K562 (cell line): Measurements from ENCODE around the gene SLC1A2. TPM values are rescaled to one million over a fixed set of nuclear protein-coding genes. Genes with fewer than 3 reads are reported as not detected.

Experiments
- ATAC-seq: fragments of 200-7000 bp; cut with Tn5 transposase; 3 replicates; pipeline ENCODE4 v1.9.1; 2020; ENCODE audit warnings: moderate library complexity
- BruUV-seq: library from RNA; stranded (reverse); fragments of 400-500 nt; replicated peaks from 2 replicates; lab custom pipeline; 2021; lab: Mats Ljungman, UMichigan
- CTCF ChIA-PET: fragments of 300-600 bp; formaldehyde crosslinking; extraction: SDS; loops from one replicate; lab custom pipeline; 2021; ENCODE audit warnings: low intra/inter-chr PET ratio; lab: Yijun Ruan, JAX
- POLR2A ChIA-PET: fragments of 300-600, 350-650 bp; sonication (Branson Sonifier 250); formaldehyde crosslinking; extraction: SDS; loops from one replicate; lab custom pipeline; 2021; ENCODE audit warnings: antibody characterized with exemption, inconsistent platforms; lab: Yijun Ruan, JAX
- DNase-seq, 4 experiments: peaks; one replicate each; pipeline versions ENCODE4 v3.0.0 to v3.0.0-alpha.2; 2011 to 2018; ENCODE audit warnings: low spot score in 3 of 4, mixed read lengths in 3 of 4; ENCODE audit errors: extremely low read depth in 1 of 4
- FAIRE-seq: peaks from 2 replicates; lab custom pipeline; 2011; peaks lifted over from hg19 to GRCh38; lab: Jason Lieb, UNC
- H2AFZ ChIP-seq: 2 replicates; pipeline ENCODE4 v1.6.0; 2011; ENCODE audit warnings: low read depth, low read length, control low read depth, inconsistent platforms
- H3K27ac ChIP-seq: fragments of 200-600 bp; 3 replicates; pipeline ENCODE4 v1.8.0; 2011; ENCODE audit warnings: low read depth, mild to moderate bottlenecking, control low read depth, inconsistent platforms, low read length, moderate library complexity, mixed read lengths; ENCODE audit errors: extremely low read depth
- H3K27me3 ChIP-seq, 2 experiments: fragments of 300-600 bp in 1 of 2; 2 replicates in 1 of 2; 3 replicates in 1 of 2; pipeline versions ENCODE4 v1.6.0 to v1.8.0; 2011; ENCODE audit warnings: inconsistent platforms in 2 of 2, low read length in 2 of 2, mild to moderate bottlenecking in 1 of 2, mixed read lengths in 1 of 2, moderate library complexity in 1 of 2; ENCODE audit not compliant: control insufficient read depth in 2 of 2, insufficient read depth in 2 of 2
- H3K36me3 ChIP-seq: fragments of 300-600 bp; 3 replicates; pipeline ENCODE4 v1.8.0; 2011; ENCODE audit warnings: mild to moderate bottlenecking, low read length, inconsistent platforms; ENCODE audit not compliant: control insufficient read depth, insufficient read depth
- H3K4me1 ChIP-seq, 2 experiments: fragments of 200-600 bp in 1 of 2; replicated peaks in 1 of 2; 2 replicates in 1 of 2; 3 replicates in 1 of 2; pipeline versions ENCODE4 v1.5.1 to v1.8.0; 2011; ENCODE audit warnings: inconsistent platforms in 2 of 2, low read length in 2 of 2, mild to moderate bottlenecking in 1 of 2, mixed read lengths in 1 of 2, moderate library complexity in 1 of 2; ENCODE audit not compliant: control insufficient read depth in 2 of 2, insufficient read depth in 2 of 2
- H3K4me2 ChIP-seq: 2 replicates; pipeline ENCODE4 v1.6.1; 2011; ENCODE audit warnings: low read length, control low read depth, inconsistent platforms, mixed read lengths; ENCODE audit not compliant: insufficient read depth
- H3K4me3 ChIP-seq: fragments of 200-600 bp; sonication (generic), shearing (Covaris generic); 2 replicates; pipeline ENCODE4 v1.5.1; 2016; ENCODE audit warnings: control low read depth, inconsistent platforms
- H3K79me2 ChIP-seq: fragments of 200-600 bp; 3 replicates; pipeline ENCODE4 v1.8.0; 2011; ENCODE audit warnings: low read length, inconsistent platforms; ENCODE audit not compliant: control insufficient read depth, insufficient read depth
- H3K9ac ChIP-seq, 2 experiments: 2 replicates each; pipeline versions ENCODE4 v1.6.0 to v1.6.1; 2011; ENCODE audit warnings: low read depth in 2 of 2, low read length in 2 of 2, control low read depth in 1 of 2, inconsistent platforms in 1 of 2, mild to moderate bottlenecking in 1 of 2, mixed read lengths in 1 of 2; ENCODE audit not compliant: insufficient read depth in 1 of 2
- H3K9me1 ChIP-seq: one replicate; pipeline ENCODE4 v1.6.0; 2011; ENCODE audit warnings: inconsistent platforms, mild to moderate bottlenecking, low read length, moderate library complexity; ENCODE audit not compliant: control insufficient read depth, insufficient read depth
- H3K9me3 ChIP-seq: replicated peaks from 2 replicates; pipeline ENCODE4 v1.5.1; 2011; ENCODE audit warnings: low read depth, low read length, inconsistent platforms; ENCODE audit not compliant: control insufficient read depth, insufficient read depth
- H4K20me1 ChIP-seq: replicated peaks from 2 replicates; pipeline ENCODE4 v1.6.1; 2011; ENCODE audit warnings: low read length, inconsistent platforms, mixed read lengths; ENCODE audit not compliant: control insufficient read depth, insufficient read depth
- CREBBP ChIP-seq: IDR thresholded peaks from one replicate; pipeline ENCODE4 v1.6.1; 2012; ENCODE audit warnings: low read depth, mild to moderate bottlenecking, control low read depth, inconsistent platforms, low read length
- CXXC5 ChIP-seq: fragments of 250-450 bp; sonication (Bioruptor Pico); IDR thresholded peaks from 2 replicates; pipeline ENCODE4 v1.8.0; 2022; ENCODE audit warnings: inconsistent platforms, mild to moderate bottlenecking, moderate library complexity
- ESRRA ChIP-seq: fragments of 450-650 bp; IDR thresholded peaks from 2 replicates; pipeline ENCODE4 v1.6.1; 2014; ENCODE audit warnings: low read depth, mild to moderate bottlenecking, moderate library complexity, borderline replicate concordance
- HEY1 ChIP-seq: fragments of 250-450 bp; sonication (Bioruptor Pico); IDR thresholded peaks from 2 replicates; pipeline ENCODE4 v1.5.0; 2020; ENCODE audit warnings: mild to moderate bottlenecking, moderate library complexity, borderline replicate concordance
- HOXB6 ChIP-seq: fragments of 250-450 bp; sonication (Bioruptor Pico); IDR thresholded peaks from 2 replicates; pipeline ENCODE4 v1.5.1; 2022; ENCODE audit warnings: mild to moderate bottlenecking, borderline replicate concordance
- LARP7 ChIP-seq: fragments of 450-650 bp; IDR thresholded peaks from 2 replicates; pipeline ENCODE4 v1.6.1; 2016
- MXI1 ChIP-seq: IDR thresholded peaks from 2 replicates; pipeline ENCODE4 v1.6.1; 2011; ENCODE audit warnings: low read depth, mild to moderate bottlenecking, improper control_type of control experiment, low read length
- PHF20 ChIP-seq: fragments of 450-650 bp; IDR thresholded peaks from 2 replicates; pipeline ENCODE4 v1.6.1; 2018; ENCODE audit not compliant: partially characterized antibody
- RBFOX2 ChIP-seq: fragments of 200-400 bp; formaldehyde crosslinking; IDR thresholded peaks from 2 replicates; pipeline ENCODE4 v1.6.1; 2017; ENCODE audit warnings: low read depth, mild to moderate bottlenecking, low read length, moderate library complexity
- SMAD1 ChIP-seq: fragments of 150-350 bp; IDR thresholded peaks from 2 replicates; pipeline ENCODE4 v1.6.1; 2014; ENCODE audit warnings: low read length, low read depth; ENCODE audit not compliant: partially characterized antibody
- TAF9B ChIP-seq: fragments of 450-650 bp; IDR thresholded peaks from 2 replicates; pipeline ENCODE4 v1.6.1; 2018; ENCODE audit warnings: mild to moderate bottlenecking; ENCODE audit not compliant: partially characterized antibody
- ZNF165 ChIP-seq: fragments of 250-450 bp; sonication (Bioruptor Pico); IDR thresholded peaks from 2 replicates; pipeline ENCODE4 v1.4.0; 2020; ENCODE audit warnings: borderline replicate concordance
- ZNF23 ChIP-seq: fragments of 250-450 bp; sonication (Bioruptor Pico); IDR thresholded peaks from 2 replicates; pipeline ENCODE4 v1.4.0; 2020; ENCODE audit warnings: mild to moderate bottlenecking
- WGBS: fragments of 100-300 bp; shearing (Covaris generic); methylation state at CpG from one replicate; pipeline ENCODE4 v1.1.6; 2016; ENCODE audit warnings: low coverage, mixed read lengths; ENCODE audit not compliant: insufficient coverage; ENCODE audit errors: missing lambda C conversion rate; 5-methylcytosine and 5-hydroxymethylcytosine counted together
- in situ Hi-C: fragments of 300-500 bp; cut with MboI; formaldehyde crosslinking; loops from 4 replicates; pipeline ENCODE4 v1.15.0; 2018; ENCODE audit warnings: inconsistent platforms, mixed read lengths
- intact Hi-C: fragments of 100-400 bp; cut with micrococcal nuclease; formaldehyde crosslinking; loops from 2 replicates; pipeline ENCODE4 v1.14.2; 2022
- polyA plus RNA-seq, 8 experiments: library from polyadenylated mRNA; depleted of rRNA in 4 of 8; stranded (reverse) in 5 of 8; unstranded in 3 of 8; fragments of >200 nt; fragmentation: Nextera tagmentation in 2 of 8; fragmentation: Illumina TruSeq in 1 of 8; extraction: Ambion mirVana in 2 of 8; extraction: Trizol in 1 of 8; gene quantifications; 2 replicates each; pipeline versions ENCODE4 v1.2.1 to v1.2.3, GENCODE V29; 2011 to 2014; ENCODE audit warnings: inconsistent platforms in 1 of 8, missing spikeins in 1 of 8
- total RNA-seq, 7 experiments: library from RNA; depleted of rRNA in 6 of 7; stranded (reverse); fragments of >200 nt in 6 of 7; fragmentation: Illumina TruSeq in 2 of 7; extraction: Trizol in 2 of 7; gene quantifications; 2 replicates each; pipeline versions ENCODE4 v1.2.1 to v1.2.3, GENCODE V29; 2011 to 2021; ENCODE audit warnings: low replicate concordance in 1 of 7
- TF ChIP-seq, protein P1 (sequence below): fragments of 450-650 bp; formaldehyde crosslinking; IDR thresholded peaks from 2 replicates; pipeline ENCODE4 v1.4.0; 2020; ENCODE audit warnings: mild to moderate bottlenecking, moderate library complexity
- TF ChIP-seq, protein P2 (sequence below): fragments of 450-650 bp; conservative IDR thresholded peaks from 2 replicates; pipeline ENCODE4 v1.6.1; 2016; ENCODE audit warnings: missing genetic modification characterization, low read depth, mild to moderate bottlenecking, missing compliant biosample characterization, moderate library complexity
- TF ChIP-seq, protein P3 (sequence below): fragments of 200-400 bp; formaldehyde crosslinking; IDR thresholded peaks from 2 replicates; pipeline ENCODE4 v1.6.1; 2017; ENCODE audit warnings: mild to moderate bottlenecking, low read depth, low read length, moderate library complexity

The SLC1A2 gene
- total and polyA plus RNA-seq, 9 of the 15 experiments (the other 6 are each of a cell fraction or from before 2014, with no cell fraction given), result 0.03 to 0.07 (median 0.04) TPM; not detected in 5

DNA sequence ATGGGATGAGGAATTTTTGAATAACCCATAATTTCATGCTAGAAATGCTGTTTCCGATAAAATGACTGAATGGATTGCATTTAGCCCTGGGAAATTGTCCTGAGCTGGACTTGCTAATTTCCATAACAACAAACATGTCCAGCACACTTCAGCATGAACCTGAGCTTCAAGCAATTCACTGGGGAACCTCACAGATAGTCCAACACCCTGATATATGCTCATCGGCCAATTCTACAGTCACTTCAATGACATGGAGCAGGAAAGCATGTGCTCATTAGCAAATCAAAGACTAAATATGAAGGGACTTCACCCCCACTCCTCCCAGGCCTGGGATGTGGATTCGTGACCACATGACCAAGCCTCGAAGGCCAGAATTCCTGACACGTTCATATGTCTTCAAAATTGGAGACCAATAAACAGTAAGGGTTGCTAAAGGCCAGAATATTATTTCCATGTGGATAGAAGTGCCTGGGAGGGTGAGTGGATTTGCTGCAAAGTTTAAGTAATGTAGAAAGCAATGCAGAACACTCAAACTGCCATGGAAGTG, 131.9 kb downstream of the SLC1A2 start:
- no peak for TF ChIP-seq PHF20
- no peak for TF ChIP-seq CXXC5 (CRISPR knock-in tag)
- TF ChIP-seq TAF9B, result no peak
- TF ChIP-seq ESRRA, result no peak
- no peak for TF ChIP-seq MXI1
- TF ChIP-seq RBFOX2, result no peak
- TF ChIP-seq LARP7, result no peak
- TF ChIP-seq, protein P1, sequence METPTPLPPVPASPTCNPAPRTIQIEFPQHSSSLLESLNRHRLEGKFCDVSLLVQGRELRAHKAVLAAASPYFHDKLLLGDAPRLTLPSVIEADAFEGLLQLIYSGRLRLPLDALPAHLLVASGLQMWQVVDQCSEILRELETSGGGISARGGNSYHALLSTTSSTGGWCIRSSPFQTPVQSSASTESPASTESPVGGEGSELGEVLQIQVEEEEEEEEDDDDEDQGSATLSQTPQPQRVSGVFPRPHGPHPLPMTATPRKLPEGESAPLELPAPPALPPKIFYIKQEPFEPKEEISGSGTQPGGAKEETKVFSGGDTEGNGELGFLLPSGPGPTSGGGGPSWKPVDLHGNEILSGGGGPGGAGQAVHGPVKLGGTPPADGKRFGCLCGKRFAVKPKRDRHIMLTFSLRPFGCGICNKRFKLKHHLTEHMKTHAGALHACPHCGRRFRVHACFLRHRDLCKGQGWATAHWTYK, result no peak
- no peak for TF ChIP-seq HEY1
- TF ChIP-seq, protein P2, sequence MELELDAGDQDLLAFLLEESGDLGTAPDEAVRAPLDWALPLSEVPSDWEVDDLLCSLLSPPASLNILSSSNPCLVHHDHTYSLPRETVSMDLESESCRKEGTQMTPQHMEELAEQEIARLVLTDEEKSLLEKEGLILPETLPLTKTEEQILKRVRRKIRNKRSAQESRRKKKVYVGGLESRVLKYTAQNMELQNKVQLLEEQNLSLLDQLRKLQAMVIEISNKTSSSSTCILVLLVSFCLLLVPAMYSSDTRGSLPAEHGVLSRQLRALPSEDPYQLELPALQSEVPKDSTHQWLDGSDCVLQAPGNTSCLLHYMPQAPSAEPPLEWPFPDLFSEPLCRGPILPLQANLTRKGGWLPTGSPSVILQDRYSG (tag), result no peak
- TF ChIP-seq HOXB6 (CRISPR knock-in tag), result no peak
- TF ChIP-seq ZNF165 (CRISPR knock-in tag), result no peak
- TF ChIP-seq, protein P3, sequence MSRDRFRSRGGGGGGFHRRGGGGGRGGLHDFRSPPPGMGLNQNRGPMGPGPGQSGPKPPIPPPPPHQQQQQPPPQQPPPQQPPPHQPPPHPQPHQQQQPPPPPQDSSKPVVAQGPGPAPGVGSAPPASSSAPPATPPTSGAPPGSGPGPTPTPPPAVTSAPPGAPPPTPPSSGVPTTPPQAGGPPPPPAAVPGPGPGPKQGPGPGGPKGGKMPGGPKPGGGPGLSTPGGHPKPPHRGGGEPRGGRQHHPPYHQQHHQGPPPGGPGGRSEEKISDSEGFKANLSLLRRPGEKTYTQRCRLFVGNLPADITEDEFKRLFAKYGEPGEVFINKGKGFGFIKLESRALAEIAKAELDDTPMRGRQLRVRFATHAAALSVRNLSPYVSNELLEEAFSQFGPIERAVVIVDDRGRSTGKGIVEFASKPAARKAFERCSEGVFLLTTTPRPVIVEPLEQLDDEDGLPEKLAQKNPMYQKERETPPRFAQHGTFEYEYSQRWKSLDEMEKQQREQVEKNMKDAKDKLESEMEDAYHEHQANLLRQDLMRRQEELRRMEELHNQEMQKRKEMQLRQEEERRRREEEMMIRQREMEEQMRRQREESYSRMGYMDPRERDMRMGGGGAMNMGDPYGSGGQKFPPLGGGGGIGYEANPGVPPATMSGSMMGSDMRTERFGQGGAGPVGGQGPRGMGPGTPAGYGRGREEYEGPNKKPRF, result no peak
- no peak for TF ChIP-seq CREBBP
- TF ChIP-seq SMAD1, result no peak
- TF ChIP-seq ZNF23 (CRISPR knock-in tag), result no peak
- TF ChIP-seq, all 486 proteins: peak for 0
- 1% methylated on average over 5 of the region's 5 CpGs for WGBS
- POLR2A ChIA-PET, result no interaction called here
- Histone ChIP-seq H2AFZ (no peak overlapping the region), H3K9me3 (no peaks in the 10 kb centered on the region), H3K9ac (no peak overlapping the region), H3K79me2 (no peaks in the 10 kb centered on the region), H3K9me1 (no peaks in the 10 kb centered on the region), H3K27ac (no peak overlapping the region), H4K20me1 (no peaks in the 10 kb centered on the region), H3K4me3 (no peak overlapping the region), H3K4me2 (no peak overlapping the region), H3K27me3 (no peaks in the 10 kb centered on the region; a peak in 1 of 5 replicates), H3K36me3 (no peaks in the 10 kb centered on the region), H3K4me1 (no peaks in the 10 kb centered on the region)
- intact Hi-C loops, result no loop called here
- no peak for FAIRE-seq
- BruUV-seq, result no TSS peak
- no peak for ATAC-seq
- CTCF ChIA-PET, result no interaction called here
- in situ Hi-C loops, result no loop called here
- no peak for DNase-seq
